HG02763 (cell line): Measurements from ENCODE around the gene GGT5.
"Not testable (repeated sequence)": the region's sequence is repeated elsewhere in the genome, so short reads cannot be mapped to it uniquely, and the experiment has no call there.

Experiments used
- ATAC-seq: cut with Tn5 transposase; IDR thresholded peaks from one replicate; pipeline ENCODE4 v1.9.1; 2021; ENCODE audit warnings: mild to moderate bottlenecking, moderate library complexity; ENCODE audit not compliant: unreplicated experiment

Gene GGT5

DNA sequence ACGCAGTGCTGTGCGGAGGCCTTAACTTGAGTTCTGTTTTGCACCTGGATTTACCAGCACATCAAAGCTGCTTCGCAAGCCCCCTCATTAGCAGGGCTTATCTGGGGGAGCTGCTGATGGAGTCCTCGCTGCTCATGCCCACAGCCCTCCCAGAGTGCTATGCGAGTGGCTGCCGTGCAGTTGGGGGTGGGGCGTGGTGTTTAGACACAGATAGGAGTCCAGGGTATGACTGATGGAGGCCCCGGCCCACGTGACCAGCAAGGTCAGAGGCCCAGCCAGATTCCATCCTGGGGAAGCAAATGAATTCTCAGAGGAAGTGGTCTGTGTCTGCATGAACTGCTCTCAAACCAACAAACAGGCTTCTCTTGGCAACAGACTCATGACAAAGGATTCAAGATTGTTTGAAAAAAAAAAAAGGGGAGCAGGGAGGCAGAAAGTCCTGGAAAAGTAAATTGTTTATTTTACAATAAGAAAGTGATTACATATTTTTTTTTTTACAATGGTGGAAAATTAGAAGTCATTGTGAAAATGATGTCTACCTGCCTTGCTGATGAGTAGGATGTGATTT, 19.5 kb upstream of the GGT5 start:
- not testable (repeated sequence) for ATAC-seq

DNA sequence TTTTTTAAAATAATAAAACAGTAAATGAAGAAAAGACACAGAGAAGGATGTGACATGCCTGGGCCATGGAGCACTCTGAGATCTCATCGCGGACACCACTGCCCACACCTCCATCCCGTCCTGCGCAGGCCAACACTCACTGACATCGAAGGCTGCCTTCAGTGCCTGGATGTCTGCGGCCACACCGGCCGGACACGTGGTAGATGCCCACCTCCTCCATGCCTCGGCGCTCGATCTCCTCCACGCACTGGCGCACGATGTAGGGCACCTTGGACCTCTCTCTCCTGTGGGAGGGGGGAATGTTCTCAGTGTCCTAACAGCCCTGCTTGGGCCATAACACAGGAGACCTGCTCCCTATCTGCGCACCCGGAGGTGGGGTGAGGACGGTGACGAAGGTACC, 18.6 kb upstream of the GGT5 start:
- ATAC-seq = not testable (repeated sequence)

DNA sequence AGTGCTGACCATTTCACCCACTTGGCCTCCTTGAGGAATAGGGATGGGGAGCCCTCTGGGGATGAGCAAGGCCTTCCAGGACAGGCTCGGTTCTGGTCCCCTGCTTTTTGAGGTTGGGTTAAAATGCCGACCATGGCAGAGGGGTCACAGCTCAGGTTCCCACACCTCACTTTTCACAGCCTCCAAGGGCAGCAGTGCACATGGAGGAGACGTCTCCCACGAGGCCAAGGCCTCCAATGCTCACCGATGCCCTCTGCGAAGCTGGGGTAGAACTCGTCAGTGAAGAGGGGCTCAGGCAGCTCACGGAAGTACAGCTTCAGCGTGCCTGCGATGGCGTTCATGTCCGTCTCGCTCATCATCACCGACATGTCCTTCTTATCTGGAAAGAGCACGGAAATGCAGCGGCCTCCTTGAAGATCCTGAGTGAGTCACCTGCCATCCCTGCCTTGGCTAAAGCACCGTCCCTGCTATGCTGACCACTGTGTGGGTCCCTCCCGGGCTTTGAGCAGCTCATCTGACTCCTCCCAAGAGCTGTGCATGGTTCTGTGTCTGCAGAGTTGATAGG, 17.4 kb upstream of the GGT5 start:
- ATAC-seq = not testable (repeated sequence)

DNA sequence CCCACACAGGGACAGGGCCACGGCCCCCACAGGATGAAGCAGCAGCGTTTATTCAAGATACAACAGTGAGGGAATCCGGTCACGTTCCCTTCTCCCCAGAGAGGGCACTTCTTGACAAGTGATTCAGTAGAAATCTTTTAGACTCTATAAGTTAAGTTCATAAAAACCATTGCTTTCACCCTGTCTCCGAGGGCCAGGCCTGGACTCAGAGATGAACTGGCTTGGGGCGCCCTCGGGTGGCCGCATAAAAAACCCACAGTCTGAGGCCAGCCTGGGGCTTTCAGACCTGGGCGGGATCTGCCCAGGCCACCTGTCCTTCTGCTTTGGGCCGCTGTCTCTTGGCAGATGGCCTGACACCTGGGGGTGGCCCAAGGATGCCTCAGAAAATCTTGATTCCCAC, 14.6 kb upstream of the GGT5 start:
- ATAC-seq = not testable (repeated sequence)

DNA sequence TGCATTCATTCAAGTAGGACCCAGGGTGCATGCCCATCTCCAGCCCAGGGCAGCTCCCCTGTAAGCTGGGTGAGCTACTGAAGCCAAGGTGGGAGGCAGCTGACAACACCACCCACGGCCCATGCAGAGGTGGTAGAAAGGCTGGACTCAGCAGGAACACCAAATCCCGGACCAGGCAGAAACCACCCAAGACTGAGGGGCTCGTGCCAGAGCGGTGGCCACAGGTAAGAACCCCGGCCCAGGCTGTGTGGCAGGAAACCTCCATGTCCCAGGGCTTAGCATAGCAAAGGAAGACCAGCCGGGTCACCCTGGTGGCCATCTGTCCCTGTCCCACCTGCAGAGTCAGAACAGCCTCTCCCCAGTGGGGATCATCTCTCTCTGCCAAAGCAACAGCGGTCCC, 11.9 kb upstream of the GGT5 start:
- ATAC-seq = not testable (repeated sequence)

DNA sequence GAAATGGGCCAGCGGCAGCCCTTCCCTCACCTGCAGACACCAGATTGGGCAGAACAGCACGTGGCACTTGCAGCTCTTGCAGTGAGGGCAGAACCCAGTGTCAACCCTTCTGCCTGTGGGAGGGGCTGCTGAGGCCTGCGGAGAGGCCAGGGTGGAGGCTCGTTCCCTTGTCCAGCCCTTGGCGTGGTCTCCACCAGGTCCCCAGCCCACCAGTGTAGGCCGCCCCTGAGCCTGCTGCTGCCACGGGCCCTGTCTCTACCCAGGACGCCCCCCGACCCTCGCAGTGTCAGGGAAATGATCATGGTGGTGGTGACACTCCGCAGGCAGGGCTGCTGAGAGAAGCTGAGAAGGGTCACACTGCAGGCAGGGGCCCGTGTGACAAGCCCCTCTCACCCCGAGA, 11.3 kb upstream of the GGT5 start:
- ATAC-seq = not testable (repeated sequence)

DNA sequence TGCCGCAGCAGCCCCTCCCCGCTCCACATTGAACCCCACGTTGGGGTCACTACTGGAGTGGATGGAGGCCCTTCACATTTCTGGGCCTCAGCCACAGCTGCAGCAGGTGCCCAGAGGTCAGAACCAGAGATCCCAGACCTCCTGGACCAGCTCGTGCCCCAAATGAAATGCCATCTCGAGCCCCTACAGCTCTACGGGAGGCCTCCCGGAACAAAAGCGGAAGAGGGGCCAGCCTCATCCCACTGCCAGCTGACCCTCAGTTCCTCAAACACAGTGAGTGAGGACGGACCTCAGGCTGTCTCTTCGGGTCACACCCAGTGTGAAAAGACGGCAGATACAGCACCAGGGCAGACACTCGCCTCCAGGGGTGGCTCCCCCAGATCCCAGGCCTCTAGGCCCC, 8.2 kb upstream of the GGT5 start:
- ATAC-seq = not testable (repeated sequence)

DNA sequence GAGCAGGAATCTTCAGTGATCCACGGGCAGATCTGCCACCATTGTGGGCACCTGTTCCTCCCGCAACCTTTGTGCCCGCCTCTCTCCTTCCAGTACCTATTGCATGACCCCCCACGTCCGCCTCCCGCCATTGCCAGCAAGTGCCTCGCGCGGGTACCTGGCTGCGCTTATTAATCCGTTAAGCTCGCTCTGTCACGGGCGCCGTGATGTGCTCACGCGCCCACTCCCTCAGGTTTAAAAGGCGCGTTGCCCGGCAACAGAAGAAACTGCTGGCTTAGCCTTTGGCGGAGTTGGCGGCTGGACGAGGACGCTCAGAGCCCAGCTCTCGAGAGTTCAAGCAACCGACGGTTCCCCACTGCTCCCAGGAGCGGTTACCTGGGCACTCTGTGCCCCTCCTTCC, 6.4 kb upstream of the GGT5 start:
- not testable (repeated sequence) for ATAC-seq

DNA sequence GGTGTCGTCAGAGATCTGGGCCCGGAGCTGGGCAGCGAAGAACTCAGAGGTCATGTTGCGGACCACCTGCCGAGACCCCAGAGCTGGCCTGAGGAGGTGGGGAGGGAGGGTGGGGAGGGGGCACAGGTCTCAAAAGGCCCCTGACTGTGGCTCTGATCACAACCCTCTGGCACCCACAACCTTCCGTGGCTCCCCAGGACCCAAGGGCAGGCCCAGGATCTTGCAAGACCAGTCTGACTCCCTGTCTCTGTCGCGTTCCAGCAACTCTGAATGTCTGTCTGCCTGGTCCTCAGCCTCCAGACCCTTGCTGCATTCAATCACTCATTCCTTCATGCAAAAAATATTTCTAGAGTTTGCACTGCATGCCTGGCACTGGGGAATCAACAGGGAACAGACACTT, 4.5 kb upstream of the GGT5 start:
- not testable (repeated sequence) for ATAC-seq

DNA sequence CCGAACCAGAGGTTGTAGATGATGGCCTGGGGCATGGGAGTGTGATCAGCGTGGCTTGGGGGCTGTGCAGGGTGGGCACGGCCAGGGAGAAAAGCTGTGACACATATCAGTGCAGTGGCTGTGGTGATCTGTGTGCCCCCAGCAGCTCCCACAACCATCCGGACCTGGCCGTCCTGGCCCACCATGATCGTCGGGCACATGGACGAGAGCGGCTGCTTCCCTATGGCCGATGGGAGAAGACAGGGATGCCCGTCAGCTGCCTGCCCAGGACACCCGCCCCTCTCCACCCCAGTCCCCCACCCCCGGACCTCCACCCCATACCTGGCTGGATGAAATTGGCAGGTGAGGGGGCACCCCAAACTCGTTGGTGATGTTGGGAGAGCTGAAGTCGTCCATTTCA, 3.7 kb upstream of the GGT5 start:
- not testable (repeated sequence) for ATAC-seq

DNA sequence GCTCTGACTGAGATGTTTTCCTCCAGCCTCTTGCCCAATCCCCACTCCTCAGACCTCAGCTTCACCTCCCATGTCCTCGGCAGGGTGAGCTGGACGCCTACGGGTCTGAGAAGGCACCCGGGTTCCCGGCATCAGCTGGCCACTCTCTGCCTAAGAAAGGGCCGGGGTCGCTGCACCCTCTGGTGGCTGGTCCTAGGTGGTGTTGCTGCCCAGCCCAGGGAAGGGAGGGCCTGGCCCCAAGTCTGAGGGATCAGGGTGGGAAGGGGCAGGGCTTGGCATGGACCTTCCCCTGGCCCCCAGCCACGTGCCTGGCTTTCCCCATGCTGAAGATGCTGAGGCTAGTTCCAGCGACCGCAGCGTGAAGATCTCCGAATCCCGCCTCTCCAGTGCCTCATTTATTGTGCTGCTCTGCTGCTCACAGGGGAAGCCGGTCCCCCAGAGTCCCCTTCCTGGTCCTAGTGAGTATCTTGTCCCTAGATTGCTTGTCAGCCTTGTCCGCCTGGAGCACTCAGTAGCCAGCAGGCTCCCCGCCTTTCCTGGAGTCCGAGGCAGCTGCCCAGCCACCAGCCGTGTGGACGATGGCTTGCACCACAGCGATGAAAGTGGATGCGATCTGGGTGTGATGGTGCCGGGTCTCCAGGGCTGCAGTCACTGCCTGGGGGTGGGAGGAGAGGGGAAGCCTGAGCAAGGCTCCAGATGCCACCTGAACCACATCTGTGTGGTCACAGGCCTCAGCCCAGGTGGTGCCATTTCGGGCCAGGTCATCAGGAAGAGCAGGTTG, 2.9 kb upstream of the GGT5 start:
- ATAC-seq = no peak

DNA sequence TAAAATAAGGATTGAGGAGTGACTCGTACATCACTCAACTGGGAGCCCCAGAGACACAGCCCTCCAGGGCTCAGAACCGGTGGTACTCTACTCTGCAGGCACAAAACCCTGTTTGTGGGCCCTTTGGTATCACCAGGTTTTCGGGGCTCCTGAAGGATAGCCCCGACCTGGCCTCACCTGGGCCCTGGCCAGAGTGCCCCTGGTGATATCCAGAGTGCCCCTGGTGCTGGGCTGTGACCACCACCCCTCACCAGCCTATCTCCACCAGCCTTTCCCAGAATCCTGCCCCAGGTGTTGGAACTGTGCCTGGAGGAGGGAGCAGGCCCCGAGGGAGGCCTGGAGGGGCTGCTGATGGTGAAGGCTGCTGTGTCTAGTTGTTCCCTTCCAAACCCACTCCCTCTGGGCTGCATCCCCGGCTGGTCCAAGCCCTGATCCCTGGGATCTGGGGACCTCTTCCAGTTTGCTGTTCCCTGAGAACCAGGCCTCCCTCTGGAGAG, 2.2 kb upstream of the GGT5 start:
- ATAC-seq = no peak

DNA sequence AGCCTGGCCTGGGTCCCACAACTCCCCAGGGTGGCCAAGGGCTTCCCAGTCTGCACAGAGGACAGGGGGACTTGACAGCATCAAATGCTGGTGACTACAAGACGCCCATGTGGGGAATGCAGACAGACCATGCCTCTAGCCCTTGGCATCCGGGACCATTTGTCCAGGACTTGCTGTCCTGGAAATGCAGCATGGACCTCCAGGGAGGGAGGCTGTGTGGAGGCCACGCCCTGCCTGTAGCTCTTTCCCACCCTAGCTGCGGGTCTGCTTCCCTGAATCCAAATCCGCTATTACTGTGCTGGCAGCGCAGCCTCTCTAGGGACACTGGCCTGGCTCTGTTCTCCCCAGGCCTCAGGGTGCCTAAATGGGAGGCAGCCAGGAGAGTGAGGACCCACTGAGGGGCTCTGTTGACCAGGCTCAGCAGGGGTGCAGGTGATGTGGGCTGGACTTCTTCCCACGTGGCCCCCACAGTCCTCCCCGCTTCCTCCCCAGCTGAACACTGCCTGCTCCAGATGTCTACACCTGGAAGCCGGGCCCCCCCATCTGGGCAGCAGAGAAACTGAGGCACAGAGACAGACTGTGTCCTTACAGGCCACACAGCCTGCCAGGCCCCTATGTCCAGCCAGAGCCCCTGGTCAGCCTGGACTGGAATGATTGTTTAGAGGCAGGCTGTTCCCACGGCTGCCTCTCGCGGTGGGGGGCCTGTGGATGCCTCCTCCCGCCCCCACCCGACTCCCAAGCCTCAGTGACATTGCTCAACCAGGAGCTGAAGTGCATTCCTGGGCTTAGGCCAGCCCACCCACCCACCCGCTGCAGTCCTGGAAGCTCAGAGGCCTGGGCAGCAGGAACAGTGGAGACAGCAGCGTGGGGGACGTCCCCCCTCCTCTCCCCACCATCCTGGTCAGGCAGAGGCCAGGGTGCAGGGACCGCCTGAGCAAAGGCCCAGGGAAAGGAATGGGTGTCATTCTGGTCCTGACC, 991 bp upstream of the GGT5 start:
- not testable (repeated sequence) for ATAC-seq

DNA sequence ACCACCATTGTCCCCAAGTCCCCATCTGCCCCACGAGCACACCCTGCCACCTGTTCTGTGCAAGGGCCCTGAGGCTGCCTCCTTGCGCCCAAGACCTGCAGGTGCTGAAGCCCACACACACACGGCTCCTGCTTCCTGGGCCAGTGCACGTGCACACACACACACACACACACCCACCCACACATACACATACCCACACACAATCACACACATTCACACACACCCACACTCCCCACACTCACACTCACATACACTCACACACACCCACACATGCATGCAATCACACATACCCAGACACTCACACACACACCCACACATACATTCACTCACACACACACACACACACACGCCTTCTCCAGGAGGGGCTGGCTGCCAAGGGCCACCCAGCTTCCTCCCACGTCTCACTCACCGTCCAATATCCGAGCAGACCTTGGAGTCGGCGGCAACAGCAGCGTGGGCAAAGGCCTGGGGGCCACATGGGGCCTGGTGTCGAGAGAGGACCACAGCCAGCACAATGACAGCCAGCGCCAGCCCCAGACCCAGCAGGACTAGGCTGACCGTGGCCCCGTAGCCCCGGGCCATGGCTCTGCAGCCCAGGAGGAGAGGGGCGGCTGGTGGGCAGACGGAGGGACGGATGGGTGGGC, 616 bp downstream of the GGT5 start:
- no peak for ATAC-seq

DNA sequence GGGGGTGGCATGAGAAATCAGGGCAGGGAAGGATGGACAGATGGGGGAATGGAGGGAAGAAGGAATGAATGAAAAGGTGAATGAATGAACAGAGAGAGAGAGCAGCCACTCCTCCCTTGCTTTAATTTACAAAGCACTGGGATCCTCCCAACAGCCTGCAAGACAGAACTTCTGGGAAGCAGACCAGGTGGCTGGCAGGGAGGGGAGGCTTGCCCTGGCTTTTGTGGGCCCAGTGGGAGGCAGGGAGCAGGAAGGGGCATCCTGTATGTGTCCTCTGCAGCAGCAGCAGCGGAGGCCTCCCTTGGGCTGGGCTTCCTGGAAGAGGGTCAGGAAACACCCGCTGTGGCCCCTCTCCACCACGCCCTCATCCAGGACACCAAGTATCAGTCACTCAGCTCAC, 1.5 kb downstream of the GGT5 start:
- not testable (repeated sequence) for ATAC-seq

DNA sequence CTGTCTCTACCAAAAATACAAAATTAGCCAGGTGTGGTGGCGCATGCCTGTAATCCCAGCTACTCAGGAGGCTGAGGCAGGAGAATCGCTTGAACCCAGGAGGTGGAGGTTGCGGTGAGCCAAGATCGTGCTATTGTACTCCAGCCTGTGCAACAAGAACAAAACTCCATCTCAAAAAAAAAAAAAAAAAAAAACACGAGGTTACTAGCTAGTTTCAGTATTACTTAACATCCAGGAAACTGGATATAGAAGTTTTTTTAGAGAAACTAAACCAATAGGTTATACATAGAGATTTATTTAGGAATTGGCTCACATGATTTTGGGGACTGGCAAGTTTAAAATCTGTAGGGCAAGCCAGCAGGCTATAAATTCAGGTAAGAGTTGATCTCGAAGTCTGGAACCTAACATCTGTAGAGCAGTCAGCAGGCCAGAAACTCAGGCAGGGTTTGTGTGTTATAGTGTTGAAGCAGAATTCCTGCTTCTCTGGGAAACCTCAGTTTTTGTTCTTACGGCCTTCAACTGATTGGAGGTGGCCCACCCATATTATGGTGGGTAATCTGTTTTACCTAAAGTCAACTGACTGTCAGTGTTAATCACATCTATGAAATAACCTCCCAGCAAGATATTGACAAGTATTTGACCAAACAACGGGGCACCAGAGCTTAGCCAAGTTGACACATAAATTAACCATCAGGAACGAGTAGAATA, 3.7 kb downstream of the GGT5 start:
- not testable (repeated sequence) for ATAC-seq

DNA sequence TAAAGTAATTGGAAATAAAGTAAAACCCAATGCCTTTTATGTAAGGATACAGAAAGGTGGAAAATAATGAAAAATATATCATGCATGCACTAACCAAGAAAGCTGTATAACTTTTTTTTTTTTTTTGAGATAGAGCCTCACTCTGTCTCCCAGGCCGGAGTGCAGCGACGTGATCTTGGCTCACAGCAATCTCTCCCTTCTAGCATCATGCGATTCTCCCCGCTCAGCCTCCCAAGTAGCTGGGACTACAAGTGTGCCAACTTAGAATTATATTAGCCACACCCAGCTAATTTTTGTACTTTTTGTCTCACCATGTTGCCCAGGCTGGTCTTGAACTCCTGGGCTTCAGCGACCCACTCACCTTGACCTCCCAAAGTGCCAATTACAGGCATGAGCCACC, 4.5 kb downstream of the GGT5 start:
- no peak for ATAC-seq

DNA sequence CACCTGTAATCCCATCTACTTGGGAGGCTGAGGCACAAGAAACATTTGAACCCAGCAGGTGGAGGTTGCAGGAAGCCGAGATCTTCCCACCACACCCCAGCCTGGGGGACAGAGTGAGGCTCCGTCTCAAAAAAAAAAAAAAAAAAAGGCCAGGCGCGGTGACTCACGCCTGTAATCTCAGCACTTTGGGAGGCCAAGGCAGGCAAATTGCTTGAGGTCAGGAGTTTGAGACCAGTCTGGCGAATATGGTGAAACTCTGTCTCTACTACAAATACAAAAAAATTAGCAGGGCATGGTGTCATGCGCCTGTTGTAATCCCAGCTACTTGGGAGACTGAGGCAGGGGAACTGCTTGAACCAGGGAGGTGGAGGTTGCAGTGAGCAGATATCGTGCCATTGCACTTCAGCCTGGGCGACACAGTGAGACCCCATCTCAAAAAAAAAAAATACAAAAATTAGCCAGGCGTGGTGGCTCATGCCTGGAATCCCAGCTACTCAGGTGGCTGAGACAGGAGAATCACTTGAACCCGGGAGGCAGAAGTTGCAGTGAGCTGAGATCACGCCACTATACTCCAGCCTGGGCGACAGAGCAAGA, 6.7 kb downstream of the GGT5 start:
- ATAC-seq = not testable (repeated sequence)

DNA sequence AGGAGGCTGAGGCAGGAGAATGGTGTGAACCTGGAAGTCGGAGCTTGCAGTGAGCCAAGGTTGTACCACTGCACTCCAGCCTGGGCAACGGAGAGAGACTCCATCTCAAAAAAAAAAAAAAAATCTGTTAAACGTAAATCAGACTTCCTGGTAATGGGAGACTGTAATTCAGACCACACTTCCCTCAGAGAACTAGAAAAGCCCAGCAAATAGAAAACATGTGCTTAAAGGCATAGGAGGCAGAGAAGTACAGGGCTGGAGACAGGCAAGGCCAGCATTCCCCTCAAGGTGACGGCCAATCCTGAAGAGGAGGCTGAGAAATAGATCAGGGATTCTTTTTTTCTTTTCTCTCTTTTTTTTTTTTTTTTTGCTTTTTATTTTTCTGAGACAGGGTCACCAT, 8.2 kb downstream of the GGT5 start:
- ATAC-seq = no peak
